Glutamatergic neuron (in vitro differentiated cells): ENCODE data around the gene OR2AG1. TPM values are rescaled to one million over a fixed set of nuclear protein-coding genes. Genes with fewer than 3 reads are reported as not detected.

Experiments
- DNase-seq: peaks from one replicate; pipeline ENCODE4 v3.0.0; 2022
- H3K27ac Mint-ChIP-seq: one replicate; pipeline ENCODE4 v1.8.0; 2020; ENCODE audit warnings: mild to moderate bottlenecking, mixed read lengths, inconsistent platforms; ENCODE audit not compliant: unreplicated experiment
- H3K27me3 Mint-ChIP-seq: one replicate; pipeline ENCODE4 v1.8.0; 2020; ENCODE audit warnings: mild to moderate bottlenecking, moderate library complexity, mixed read lengths, inconsistent platforms; ENCODE audit not compliant: unreplicated experiment
- H3K36me3 Mint-ChIP-seq: one replicate; pipeline ENCODE4 v1.8.0; 2020; ENCODE audit warnings: mild to moderate bottlenecking, mixed read lengths, inconsistent platforms; ENCODE audit not compliant: unreplicated experiment
- H3K4me1 Mint-ChIP-seq: one replicate; pipeline ENCODE4 v1.8.0; 2020; ENCODE audit warnings: mild to moderate bottlenecking, low read depth, mixed read lengths, inconsistent platforms; ENCODE audit not compliant: unreplicated experiment
- H3K4me3 Mint-ChIP-seq: one replicate; pipeline ENCODE4 v1.8.0; 2020; ENCODE audit warnings: mild to moderate bottlenecking, mixed read lengths, inconsistent platforms; ENCODE audit not compliant: unreplicated experiment
- H3K9me3 Mint-ChIP-seq: one replicate; pipeline ENCODE4 v1.8.0; 2020; ENCODE audit warnings: mild to moderate bottlenecking, moderate library complexity, mixed read lengths, inconsistent platforms; ENCODE audit not compliant: unreplicated experiment
- total RNA-seq: library from RNA; stranded (reverse); fragmentation: NEBNext Ultra II Directional; extraction: Animal tissue kit (Norgen Biotek cat#: 25700); gene quantifications from one replicate; pipeline ENCODE4 v1.2.1, GENCODE V29; 2021; ENCODE audit not compliant: unreplicated experiment
- TF ChIP-seq, protein P1 (sequence below): fragments of 200-600 bp; sonication (generic); IDR thresholded peaks from one replicate; pipeline ENCODE4 v1.5.0; 2021; ENCODE audit not compliant: partially characterized antibody, unreplicated experiment

OR2AG1 gene
- total RNA-seq, 1 donor from 2014 or later, result not detected

DNA sequence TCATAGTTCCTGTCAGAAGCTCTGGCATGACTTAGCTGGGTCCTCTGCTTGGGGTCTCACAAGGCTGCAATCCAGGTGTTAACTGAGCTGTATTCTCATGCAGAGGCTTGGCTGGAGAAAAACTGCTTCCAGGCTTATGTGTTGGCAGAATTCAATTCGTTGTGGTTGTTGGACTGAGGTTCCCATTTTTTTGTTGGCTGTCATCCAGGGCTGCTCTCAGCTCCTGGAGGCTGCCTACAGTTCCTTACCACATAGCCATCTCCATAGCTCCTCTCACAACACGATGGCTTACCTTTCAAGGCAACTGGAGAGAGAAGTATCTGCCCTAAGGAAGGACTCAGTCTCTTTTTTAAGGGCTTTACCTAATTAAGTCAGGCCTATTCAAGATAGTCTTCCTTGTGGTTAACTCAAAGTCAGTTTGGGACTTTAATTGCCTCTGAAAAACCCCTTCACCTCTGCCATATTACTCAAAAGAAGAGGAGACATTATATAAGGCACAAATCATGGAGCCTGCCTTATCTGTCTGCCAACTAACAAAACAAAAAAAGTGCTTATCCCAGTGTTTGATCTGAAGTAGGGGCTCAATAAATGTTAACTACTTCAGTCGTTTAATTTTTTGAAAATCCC, 46.2 kb upstream of the OR2AG1 start:
- H3K4me1 Mint-ChIP-seq, result no peaks in the 10 kb centered on the region
- no peak overlapping the region for H3K27ac Mint-ChIP-seq
- H3K4me3 Mint-ChIP-seq, result no peak overlapping the region
- no peaks in the 10 kb centered on the region for H3K27me3 Mint-ChIP-seq
- no peak for DNase-seq
- TF ChIP-seq, protein P1, sequence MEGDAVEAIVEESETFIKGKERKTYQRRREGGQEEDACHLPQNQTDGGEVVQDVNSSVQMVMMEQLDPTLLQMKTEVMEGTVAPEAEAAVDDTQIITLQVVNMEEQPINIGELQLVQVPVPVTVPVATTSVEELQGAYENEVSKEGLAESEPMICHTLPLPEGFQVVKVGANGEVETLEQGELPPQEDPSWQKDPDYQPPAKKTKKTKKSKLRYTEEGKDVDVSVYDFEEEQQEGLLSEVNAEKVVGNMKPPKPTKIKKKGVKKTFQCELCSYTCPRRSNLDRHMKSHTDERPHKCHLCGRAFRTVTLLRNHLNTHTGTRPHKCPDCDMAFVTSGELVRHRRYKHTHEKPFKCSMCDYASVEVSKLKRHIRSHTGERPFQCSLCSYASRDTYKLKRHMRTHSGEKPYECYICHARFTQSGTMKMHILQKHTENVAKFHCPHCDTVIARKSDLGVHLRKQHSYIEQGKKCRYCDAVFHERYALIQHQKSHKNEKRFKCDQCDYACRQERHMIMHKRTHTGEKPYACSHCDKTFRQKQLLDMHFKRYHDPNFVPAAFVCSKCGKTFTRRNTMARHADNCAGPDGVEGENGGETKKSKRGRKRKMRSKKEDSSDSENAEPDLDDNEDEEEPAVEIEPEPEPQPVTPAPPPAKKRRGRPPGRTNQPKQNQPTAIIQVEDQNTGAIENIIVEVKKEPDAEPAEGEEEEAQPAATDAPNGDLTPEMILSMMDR, result no peak
- H3K36me3 Mint-ChIP-seq, result no peaks in the 10 kb centered on the region
- no peaks in the 10 kb centered on the region for H3K9me3 Mint-ChIP-seq

DNA sequence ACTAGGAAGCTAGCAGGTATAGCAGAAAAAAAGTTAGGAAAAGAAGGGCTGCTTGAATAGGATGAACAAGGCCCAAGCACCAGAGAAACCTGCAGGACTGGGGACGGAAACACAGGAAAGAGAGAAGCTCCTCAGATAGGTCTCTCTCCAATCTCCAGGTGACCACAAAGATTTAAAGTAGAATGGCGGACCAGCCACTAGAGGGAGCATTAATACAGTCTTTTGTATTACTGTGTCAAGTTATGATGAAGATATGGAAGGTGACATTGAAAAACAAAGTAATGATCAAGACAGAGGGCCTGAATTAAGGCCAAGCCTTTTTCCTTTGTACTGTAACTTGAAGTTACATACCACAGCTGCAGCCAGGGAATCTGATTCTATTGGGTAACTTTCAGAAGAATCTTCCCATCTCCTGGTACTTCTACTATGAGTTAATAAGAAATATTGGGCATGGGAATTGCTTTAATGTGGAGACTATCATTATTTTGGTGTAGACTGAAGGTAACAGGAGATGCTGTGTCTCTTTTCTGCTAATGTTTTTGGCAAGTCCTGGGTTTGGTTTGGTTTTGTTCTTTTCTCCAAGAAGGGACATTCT, 44.9 kb upstream of the OR2AG1 start:
- no peak overlapping the region for H3K27ac Mint-ChIP-seq
- TF ChIP-seq, protein P1, result peak; percentile 76
- H3K4me1 Mint-ChIP-seq, result no peaks in the 10 kb centered on the region
- H3K9me3 Mint-ChIP-seq, result no peaks in the 10 kb centered on the region
- no peak overlapping the region for H3K4me3 Mint-ChIP-seq
- no peaks in the 10 kb centered on the region for H3K27me3 Mint-ChIP-seq
- peak; percentile 23 for DNase-seq
- H3K36me3 Mint-ChIP-seq, result no peaks in the 10 kb centered on the region

DNA sequence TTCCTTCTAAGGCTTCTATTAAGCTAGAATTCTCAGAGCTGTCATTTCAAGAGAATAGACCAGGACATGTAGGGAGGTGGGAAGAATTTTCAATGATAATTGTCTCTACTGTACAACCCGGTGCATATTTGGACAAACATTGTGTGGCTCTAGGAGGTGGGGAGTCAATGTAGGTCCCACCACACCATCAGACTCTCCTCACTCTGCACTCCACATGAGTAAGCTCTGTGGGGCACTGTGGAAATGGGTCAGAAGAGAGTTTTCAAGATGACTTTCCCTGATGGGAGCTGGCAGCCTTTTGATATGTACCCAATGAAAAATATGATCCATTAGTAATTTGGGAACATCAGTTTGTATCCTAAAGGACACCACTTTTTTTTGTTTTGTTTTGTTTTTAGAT, 44.2 kb upstream of the OR2AG1 start:
- Mint-ChIP-seq H3K27ac (no peak overlapping the region), H3K9me3 (no peaks in the 10 kb centered on the region), H3K4me3 (no peak overlapping the region), H3K36me3 (no peaks in the 10 kb centered on the region), H3K4me1 (no peaks in the 10 kb centered on the region), H3K27me3 (no peaks in the 10 kb centered on the region)
- TF ChIP-seq, protein P1, result no peak
- DNase-seq, result no peak

DNA sequence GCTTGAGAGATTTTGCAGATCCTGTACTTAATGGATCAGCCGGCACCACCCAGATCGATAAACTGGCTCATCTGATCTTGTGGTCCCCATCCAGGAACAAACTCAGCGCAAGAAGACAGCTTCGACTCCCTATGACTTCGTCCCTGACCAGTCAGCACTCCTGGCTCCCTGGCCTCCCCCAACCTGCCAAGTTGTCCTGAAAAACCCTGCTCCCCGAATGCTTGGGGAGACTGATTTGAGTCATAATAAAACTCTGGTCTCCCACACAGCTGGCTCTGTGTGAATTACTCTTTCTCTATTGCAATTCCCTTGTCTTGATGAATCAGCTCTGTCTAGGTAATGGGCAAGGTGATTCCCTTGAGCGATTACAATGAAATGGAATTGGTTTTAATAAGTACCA, 40.6 kb upstream of the OR2AG1 start:
- DNase-seq, result no peak
- Mint-ChIP-seq H3K4me3 (no peak overlapping the region), H3K9me3 (no peaks in the 10 kb centered on the region), H3K36me3 (no peaks in the 10 kb centered on the region), H3K4me1 (no peaks in the 10 kb centered on the region), H3K27ac (no peak overlapping the region), H3K27me3 (no peaks in the 10 kb centered on the region)
- TF ChIP-seq, protein P1, result no peak

DNA sequence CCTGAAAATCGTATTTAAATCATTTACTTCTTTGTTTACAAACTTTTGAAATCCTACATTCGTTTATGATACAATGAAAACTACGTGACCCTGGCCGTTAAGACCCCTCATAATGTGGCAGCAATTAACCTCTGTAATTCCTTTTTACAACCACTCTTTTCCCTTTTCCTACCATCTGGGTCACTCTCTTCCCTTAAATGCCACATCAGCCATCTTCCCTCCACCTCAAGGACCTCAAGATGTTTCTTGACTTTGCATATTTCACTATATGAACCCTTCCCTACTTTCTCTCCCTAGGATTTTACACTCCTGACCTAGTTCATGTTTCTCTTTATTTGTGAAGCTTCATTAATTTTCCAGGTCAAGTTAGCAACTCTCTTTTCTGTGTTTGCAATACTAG, 37.8 kb upstream of the OR2AG1 start:
- no peaks in the 10 kb centered on the region for H3K27me3 Mint-ChIP-seq
- H3K9me3 Mint-ChIP-seq, result no peaks in the 10 kb centered on the region
- TF ChIP-seq, protein P1, result no peak
- no peak overlapping the region for H3K27ac Mint-ChIP-seq
- no peak for DNase-seq
- H3K4me3 Mint-ChIP-seq, result no peak overlapping the region
- no peaks in the 10 kb centered on the region for H3K4me1 Mint-ChIP-seq
- no peaks in the 10 kb centered on the region for H3K36me3 Mint-ChIP-seq
